Measurements from ENCODE around the gene ANLN. TPM values are rescaled to one million over a fixed set of nuclear protein-coding genes. Genes with fewer than 3 reads are reported as not detected.
A peak's percentile ranks its signal among the peaks of the same experiment; 100 is the strongest.

The ANLN gene
- total RNA-seq, 2 donors from 2014 or later, result 3.0 to 6.4 TPM

GRCh38 chr7:36404639-36405408, 15.2 kb downstream of the ANLN start:
- intact Hi-C loops (cut with DNase I), result no loop called here
- DNase-seq (ENCODE audit: low spot score), result no peak

- intact Hi-C loops (cut with DNase I), result no loop called here
- no peak for DNase-seq (ENCODE audit: low spot score)
Observed at GRCh38 chr7:36405409-36405803, 15.7 kb downstream of the ANLN start.

GRCh38 chr7:36406156-36406555, 16.5 kb downstream of the ANLN start:
- intact Hi-C loops (cut with DNase I), result no loop called here

GRCh38 chr7:36407636-36408550, 18.2 kb downstream of the ANLN start:
- DNase-seq (ENCODE audit: low spot score), result no peak
- intact Hi-C loops (cut with DNase I), result no loop called here

More at GRCh38 chr7:36406156-36406555, 16.5 kb downstream of the ANLN start:
- no peak for DNase-seq (ENCODE audit: low spot score)

- DNase-seq (ENCODE audit: low spot score), result no peak
Observed at GRCh38 chr7:36408589-36408988, 18.9 kb downstream of the ANLN start.

GRCh38 chr7:36409180-36409579, 19.5 kb downstream of the ANLN start:
- DNase-seq (ENCODE audit: low spot score), result no peak
- intact Hi-C loops (cut with DNase I), result no loop called here

More at GRCh38 chr7:36408589-36408988, 18.9 kb downstream of the ANLN start:
- intact Hi-C loops (cut with DNase I), result no loop called here

GRCh38 chr7:36415144-36415543, 25.5 kb downstream of the ANLN start:
- intact Hi-C loops (cut with DNase I), result no loop called here
- DNase-seq (ENCODE audit: low spot score), result no peak

GRCh38 chr7:36416251-36416650, 26.6 kb downstream of the ANLN start:
- no peak for DNase-seq (ENCODE audit: low spot score)
- intact Hi-C loops (cut with DNase I), result no loop called here

- intact Hi-C loops (cut with DNase I), result no loop called here
- no peak for DNase-seq (ENCODE audit: low spot score)
Observed at GRCh38 chr7:36420307-36420706, 30.6 kb downstream of the ANLN start.

GRCh38 chr7:36422072-36422471, 32.4 kb downstream of the ANLN start:
- intact Hi-C loops (cut with DNase I), result no loop called here
- no peak for DNase-seq (ENCODE audit: low spot score)

- DNase-seq (ENCODE audit: low spot score), result no peak
- intact Hi-C loops (cut with DNase I), result no loop called here
Observed at GRCh38 chr7:36423633-36424032, 34.0 kb downstream of the ANLN start.

- no peak for DNase-seq (ENCODE audit: low spot score)
- intact Hi-C loops (cut with DNase I), result no loop called here
Observed at GRCh38 chr7:36430186-36430585, 40.5 kb downstream of the ANLN start.

GRCh38 chr7:36430881-36431280, 41.2 kb downstream of the ANLN start:
- no peak for DNase-seq (ENCODE audit: low spot score)
- intact Hi-C loops (cut with DNase I), result no loop called here

GRCh38 chr7:36438211-36438610, 48.5 kb downstream of the ANLN start:
- intact Hi-C loops (cut with DNase I), result loop anchor here in 1 of 2 donors (5.0 kb wide), 1 partner anchor 1799 kb away; no protein-coding TSS in a partner anchor
- no peak for DNase-seq (ENCODE audit: low spot score)

- intact Hi-C loops (cut with DNase I), result loop anchor here in 1 of 2 donors (5.0 kb wide), 1 partner anchor 1798 kb away; no protein-coding TSS in a partner anchor
- no peak for DNase-seq (ENCODE audit: low spot score)
Observed at GRCh38 chr7:36439624-36440023, 50.0 kb downstream of the ANLN start.

- intact Hi-C loops (cut with DNase I), result no loop called here
- no peak for DNase-seq (ENCODE audit: low spot score)
Observed at GRCh38 chr7:36440880-36441279, 51.2 kb downstream of the ANLN start.

GRCh38 chr7:36441344-36442022, 51.8 kb downstream of the ANLN start:
- intact Hi-C loops (cut with DNase I), result no loop called here

GRCh38 chr7:36448781-36449379, 59.2 kb downstream of the ANLN start:
- no peak for DNase-seq (ENCODE audit: low spot score)
- intact Hi-C loops (cut with DNase I), result no loop called here

More at GRCh38 chr7:36441344-36442022, 51.8 kb downstream of the ANLN start:
- peak; percentile 46 for DNase-seq (ENCODE audit: low spot score)

- intact Hi-C loops (cut with DNase I), result no loop called here
- no peak for DNase-seq (ENCODE audit: low spot score)
Observed at GRCh38 chr7:36449685-36450084, 60.0 kb downstream of the ANLN start.
